ENCODE results near the gene RASA3. TPM values are rescaled to one million over a fixed set of nuclear protein-coding genes. Genes with fewer than 3 reads are reported as not detected.

The RASA3 gene
- total RNA-seq, 1 experiment from 2014 or later: 22.3 TPM

DNA sequence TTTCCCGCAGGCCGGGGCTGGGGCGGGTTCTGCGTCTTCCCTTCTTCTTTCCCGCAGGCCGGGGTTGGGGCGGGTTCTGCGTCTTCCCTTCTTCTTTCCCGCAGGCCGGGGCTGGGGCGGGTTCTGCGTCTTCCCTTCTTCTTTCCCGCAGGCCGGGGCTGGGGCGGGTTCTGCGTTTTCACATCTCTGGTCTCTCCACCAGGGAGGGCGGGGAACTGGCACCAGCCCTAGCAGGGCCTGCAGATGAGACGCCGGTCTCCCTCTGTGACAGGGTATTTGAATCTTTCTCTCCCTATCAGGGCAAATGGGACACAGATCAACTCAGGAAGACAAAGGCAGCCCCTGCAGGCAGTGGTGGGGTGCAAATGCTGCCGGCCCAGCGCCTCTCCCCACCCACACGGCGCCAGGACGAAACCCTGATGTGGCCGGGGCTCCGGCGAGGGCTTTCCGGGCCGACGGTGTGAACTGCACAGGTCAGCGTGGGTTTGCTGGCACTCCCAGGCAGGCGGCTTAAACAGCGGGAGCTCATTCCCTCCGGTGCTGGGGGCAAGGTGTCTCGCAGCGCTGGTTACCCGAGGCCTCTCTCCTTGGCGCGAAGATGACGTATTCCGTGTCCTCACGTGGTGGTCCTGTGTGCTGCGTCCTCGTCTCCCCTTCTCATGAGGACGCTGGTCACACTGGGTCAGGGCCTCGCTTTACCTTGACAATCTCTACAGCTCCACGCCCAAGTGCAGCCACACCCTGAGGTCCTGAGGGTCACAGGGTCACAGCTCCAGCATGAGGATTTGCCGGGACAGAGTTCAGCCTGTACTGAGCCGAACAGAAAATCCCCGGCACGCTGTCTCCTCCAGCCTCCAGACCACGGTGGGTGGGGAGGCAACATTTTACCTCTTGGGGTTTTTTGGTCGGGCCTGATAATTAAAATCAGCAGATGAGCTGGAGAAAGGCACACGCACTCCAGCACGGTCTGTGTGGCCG lies 157.8 kb downstream of the RASA3 start:
- Mint-ChIP-seq H3K27ac (no peak overlapping the region), H3K9me3 (no peaks in the 10 kb centered on the region), H3K4me1 (no peaks in the 10 kb centered on the region), H3K27me3 (ENCODE audit: low read depth) (no peaks in the 10 kb centered on the region), H3K36me3 (peaks cover 7% of the 10 kb centered on the region; the same call in 1 of the 2 replicates), H3K4me3 (no peak overlapping the region)
- no peak for ATAC-seq
- POLR2A ChIA-PET: no interaction called here
- TF ChIP-seq, protein P1, sequence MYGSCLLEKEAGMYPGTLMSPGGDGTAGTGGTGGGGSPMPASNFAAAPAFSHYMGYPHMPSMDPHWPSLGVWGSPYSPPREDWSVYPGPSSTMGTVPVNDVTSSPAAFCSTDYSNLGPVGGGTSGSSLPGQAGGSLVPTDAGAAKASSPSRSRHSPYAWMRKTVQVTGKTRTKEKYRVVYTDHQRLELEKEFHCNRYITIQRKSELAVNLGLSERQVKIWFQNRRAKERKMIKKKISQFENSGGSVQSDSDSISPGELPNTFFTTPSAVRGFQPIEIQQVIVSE (CRISPR knock-in tag; IDR thresholded peaks at IDR 0.05; ENCODE audit: borderline replicate concordance): no peak
- no peak for TF ChIP-seq NR3C1 (CRISPR knock-in tag; conservative IDR thresholded peaks at IDR 0.05; ENCODE audit: low read depth)
- no peak for TF ChIP-seq HMGA2 (CRISPR knock-in tag; IDR thresholded peaks at IDR 0.05)
- no peak for TF ChIP-seq TP53 (CRISPR knock-in tag; IDR thresholded peaks at IDR 0.05)
- TF ChIP-seq, protein P2, sequence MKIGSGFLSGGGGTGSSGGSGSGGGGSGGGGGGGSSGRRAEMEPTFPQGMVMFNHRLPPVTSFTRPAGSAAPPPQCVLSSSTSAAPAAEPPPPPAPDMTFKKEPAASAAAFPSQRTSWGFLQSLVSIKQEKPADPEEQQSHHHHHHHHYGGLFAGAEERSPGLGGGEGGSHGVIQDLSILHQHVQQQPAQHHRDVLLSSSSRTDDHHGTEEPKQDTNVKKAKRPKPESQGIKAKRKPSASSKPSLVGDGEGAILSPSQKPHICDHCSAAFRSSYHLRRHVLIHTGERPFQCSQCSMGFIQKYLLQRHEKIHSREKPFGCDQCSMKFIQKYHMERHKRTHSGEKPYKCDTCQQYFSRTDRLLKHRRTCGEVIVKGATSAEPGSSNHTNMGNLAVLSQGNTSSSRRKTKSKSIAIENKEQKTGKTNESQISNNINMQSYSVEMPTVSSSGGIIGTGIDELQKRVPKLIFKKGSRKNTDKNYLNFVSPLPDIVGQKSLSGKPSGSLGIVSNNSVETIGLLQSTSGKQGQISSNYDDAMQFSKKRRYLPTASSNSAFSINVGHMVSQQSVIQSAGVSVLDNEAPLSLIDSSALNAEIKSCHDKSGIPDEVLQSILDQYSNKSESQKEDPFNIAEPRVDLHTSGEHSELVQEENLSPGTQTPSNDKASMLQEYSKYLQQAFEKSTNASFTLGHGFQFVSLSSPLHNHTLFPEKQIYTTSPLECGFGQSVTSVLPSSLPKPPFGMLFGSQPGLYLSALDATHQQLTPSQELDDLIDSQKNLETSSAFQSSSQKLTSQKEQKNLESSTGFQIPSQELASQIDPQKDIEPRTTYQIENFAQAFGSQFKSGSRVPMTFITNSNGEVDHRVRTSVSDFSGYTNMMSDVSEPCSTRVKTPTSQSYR (CRISPR knock-in tag; IDR thresholded peaks at IDR 0.05): no peak
- TF ChIP-seq, protein P3, sequence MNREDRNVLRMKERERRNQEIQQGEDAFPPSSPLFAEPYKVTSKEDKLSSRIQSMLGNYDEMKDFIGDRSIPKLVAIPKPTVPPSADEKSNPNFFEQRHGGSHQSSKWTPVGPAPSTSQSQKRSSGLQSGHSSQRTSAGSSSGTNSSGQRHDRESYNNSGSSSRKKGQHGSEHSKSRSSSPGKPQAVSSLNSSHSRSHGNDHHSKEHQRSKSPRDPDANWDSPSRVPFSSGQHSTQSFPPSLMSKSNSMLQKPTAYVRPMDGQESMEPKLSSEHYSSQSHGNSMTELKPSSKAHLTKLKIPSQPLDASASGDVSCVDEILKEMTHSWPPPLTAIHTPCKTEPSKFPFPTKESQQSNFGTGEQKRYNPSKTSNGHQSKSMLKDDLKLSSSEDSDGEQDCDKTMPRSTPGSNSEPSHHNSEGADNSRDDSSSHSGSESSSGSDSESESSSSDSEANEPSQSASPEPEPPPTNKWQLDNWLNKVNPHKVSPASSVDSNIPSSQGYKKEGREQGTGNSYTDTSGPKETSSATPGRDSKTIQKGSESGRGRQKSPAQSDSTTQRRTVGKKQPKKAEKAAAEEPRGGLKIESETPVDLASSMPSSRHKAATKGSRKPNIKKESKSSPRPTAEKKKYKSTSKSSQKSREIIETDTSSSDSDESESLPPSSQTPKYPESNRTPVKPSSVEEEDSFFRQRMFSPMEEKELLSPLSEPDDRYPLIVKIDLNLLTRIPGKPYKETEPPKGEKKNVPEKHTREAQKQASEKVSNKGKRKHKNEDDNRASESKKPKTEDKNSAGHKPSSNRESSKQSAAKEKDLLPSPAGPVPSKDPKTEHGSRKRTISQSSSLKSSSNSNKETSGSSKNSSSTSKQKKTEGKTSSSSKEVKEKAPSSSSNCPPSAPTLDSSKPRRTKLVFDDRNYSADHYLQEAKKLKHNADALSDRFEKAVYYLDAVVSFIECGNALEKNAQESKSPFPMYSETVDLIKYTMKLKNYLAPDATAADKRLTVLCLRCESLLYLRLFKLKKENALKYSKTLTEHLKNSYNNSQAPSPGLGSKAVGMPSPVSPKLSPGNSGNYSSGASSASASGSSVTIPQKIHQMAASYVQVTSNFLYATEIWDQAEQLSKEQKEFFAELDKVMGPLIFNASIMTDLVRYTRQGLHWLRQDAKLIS (CRISPR knock-in tag; IDR thresholded peaks at IDR 0.05; ENCODE audit: borderline replicate concordance): no peak
- TF ChIP-seq JUN (CRISPR knock-in tag; IDR thresholded peaks at IDR 0.05): no peak
- no peak for TF ChIP-seq RORB (CRISPR knock-in tag; IDR thresholded peaks at IDR 0.05)
- TF ChIP-seq GTF2I (CRISPR knock-in tag; conservative IDR thresholded peaks at IDR 0.05): no peak
- TF ChIP-seq, protein P4, sequence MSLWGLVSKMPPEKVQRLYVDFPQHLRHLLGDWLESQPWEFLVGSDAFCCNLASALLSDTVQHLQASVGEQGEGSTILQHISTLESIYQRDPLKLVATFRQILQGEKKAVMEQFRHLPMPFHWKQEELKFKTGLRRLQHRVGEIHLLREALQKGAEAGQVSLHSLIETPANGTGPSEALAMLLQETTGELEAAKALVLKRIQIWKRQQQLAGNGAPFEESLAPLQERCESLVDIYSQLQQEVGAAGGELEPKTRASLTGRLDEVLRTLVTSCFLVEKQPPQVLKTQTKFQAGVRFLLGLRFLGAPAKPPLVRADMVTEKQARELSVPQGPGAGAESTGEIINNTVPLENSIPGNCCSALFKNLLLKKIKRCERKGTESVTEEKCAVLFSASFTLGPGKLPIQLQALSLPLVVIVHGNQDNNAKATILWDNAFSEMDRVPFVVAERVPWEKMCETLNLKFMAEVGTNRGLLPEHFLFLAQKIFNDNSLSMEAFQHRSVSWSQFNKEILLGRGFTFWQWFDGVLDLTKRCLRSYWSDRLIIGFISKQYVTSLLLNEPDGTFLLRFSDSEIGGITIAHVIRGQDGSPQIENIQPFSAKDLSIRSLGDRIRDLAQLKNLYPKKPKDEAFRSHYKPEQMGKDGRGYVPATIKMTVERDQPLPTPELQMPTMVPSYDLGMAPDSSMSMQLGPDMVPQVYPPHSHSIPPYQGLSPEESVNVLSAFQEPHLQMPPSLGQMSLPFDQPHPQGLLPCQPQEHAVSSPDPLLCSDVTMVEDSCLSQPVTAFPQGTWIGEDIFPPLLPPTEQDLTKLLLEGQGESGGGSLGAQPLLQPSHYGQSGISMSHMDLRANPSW (CRISPR knock-in tag; conservative IDR thresholded peaks at IDR 0.05; ENCODE audit: low read depth): no peak
- TF ChIP-seq ATF1 (CRISPR knock-in tag; IDR thresholded peaks at IDR 0.05): no peak
- no peak for TF ChIP-seq NFYB (CRISPR knock-in tag; conservative IDR thresholded peaks at IDR 0.05; ENCODE audit: low read depth)
- DNase-seq (ENCODE audit: low spot score): peak; percentile 8
- CTCF ChIA-PET: no interaction called here
